ENCODE measurements around the gene TLR8.
"Not testable (repeated sequence)": the region's sequence is repeated elsewhere in the genome, so short reads cannot be mapped to it uniquely, and the experiment has no call there.

GRCh38 chrX:12963210-12963850, 56.9 kb downstream of the TLR8 start:
- TF ChIP-seq CTCF (IDR thresholded peaks at IDR 0.05 in 4 of 5, conservative IDR thresholded peaks at IDR 0.05 in 1 of 5); POLR2A (IDR thresholded peaks at IDR 0.05): not testable (repeated sequence)
